Choroid plexus epithelial cell (primary cell): Measurements from ENCODE around the gene TRDN.

Source experiments
- DNase-seq: peaks from one replicate; pipeline ENCODE4 v3.0.0-alpha.2; 2010; ENCODE audit warnings: low read depth
- H3K4me3 ChIP-seq: 2 replicates; pipeline ENCODE4 v1.5.1; 2011; ENCODE audit warnings: low read depth, mild to moderate bottlenecking, control low read depth, low read length, moderate library complexity
- CTCF ChIP-seq: conservative IDR thresholded peaks from 2 replicates; pipeline ENCODE4 v1.5.1; 2011; ENCODE audit warnings: low read depth, mild to moderate bottlenecking, control low read depth, inconsistent platforms, low read length, moderate library complexity

The TRDN gene

GRCh38 chr6:123663436-123663835, 26.7 kb upstream of the TRDN start:
- no peak overlapping the region for H3K4me3 ChIP-seq
- no peak for DNase-seq
- no peak for TF ChIP-seq CTCF

GRCh38 chr6:123662757-123663156, 26.0 kb upstream of the TRDN start:
- TF ChIP-seq CTCF = no peak
- no peak for DNase-seq
- H3K4me3 ChIP-seq = no peak overlapping the region

- no peak for TF ChIP-seq CTCF
- DNase-seq = no peak
- H3K4me3 ChIP-seq = no peak overlapping the region
These were observed 24.5 kb upstream of the TRDN start for GRCh38 chr6:123661105-123661891.

- DNase-seq = no peak
- TF ChIP-seq CTCF = no peak
These were observed 23.4 kb upstream of the TRDN start for GRCh38 chr6:123659960-123660748.

GRCh38 chr6:123658848-123659247, 22.1 kb upstream of the TRDN start:
- DNase-seq = no peak
- no peak for TF ChIP-seq CTCF
- no peak overlapping the region for H3K4me3 ChIP-seq

More at GRCh38 chr6:123659960-123660748, 23.4 kb upstream of the TRDN start:
- H3K4me3 ChIP-seq = no peak overlapping the region

- no peak overlapping the region for H3K4me3 ChIP-seq
- TF ChIP-seq CTCF = no peak
- no peak for DNase-seq
These were observed 19.0 kb upstream of the TRDN start for GRCh38 chr6:123655521-123656306.
